MCF 10A (cell line): Measurements from ENCODE around the gene PNPLA7. TPM values are rescaled to one million over a fixed set of nuclear protein-coding genes. Genes with fewer than 3 reads are reported as not detected.

Experiments
- BruUV-seq: library from RNA; stranded (reverse); fragments of 400-500 nt; replicated peaks from 2 replicates; lab custom pipeline; 2021; lab: Mats Ljungman, UMichigan
- CTCF ChIA-PET: fragments of 300-600 bp; sonication (Branson Sonifier 250); formaldehyde crosslinking; extraction: SDS; loops from one replicate; lab custom pipeline; 2021; ENCODE audit warnings: antibody characterized with exemption, inconsistent platforms; lab: Yijun Ruan, JAX
- POLR2A ChIA-PET: fragments of 300-600, 350-650 bp; sonication (Branson Sonifier 250); formaldehyde crosslinking; extraction: SDS; loops from one replicate; lab custom pipeline; 2020; ENCODE audit warnings: antibody characterized with exemption, inconsistent platforms; lab: Yijun Ruan, JAX
- DNase-seq: peaks from one replicate; pipeline ENCODE4 v3.0.0-alpha.2; 2018; ENCODE audit not compliant: unreplicated experiment
- H3K27ac Mint-ChIP-seq: one replicate; pipeline ENCODE4 v1.8.0; 2022; ENCODE audit warnings: mild to moderate bottlenecking, low read depth, mixed read lengths; ENCODE audit not compliant: unreplicated experiment
- H3K27me3 Mint-ChIP-seq: one replicate; pipeline ENCODE4 v1.8.0; 2022; ENCODE audit warnings: mixed read lengths; ENCODE audit not compliant: insufficient read depth, unreplicated experiment
- H3K36me3 Mint-ChIP-seq: one replicate; pipeline ENCODE4 v1.8.0; 2022; ENCODE audit warnings: mild to moderate bottlenecking, moderate library complexity, mixed read lengths; ENCODE audit not compliant: insufficient read depth, unreplicated experiment
- H3K4me1 Mint-ChIP-seq: one replicate; pipeline ENCODE4 v1.8.0; 2022; ENCODE audit warnings: mixed read lengths; ENCODE audit not compliant: insufficient read depth, unreplicated experiment
- H3K4me3 Mint-ChIP-seq: one replicate; pipeline ENCODE4 v1.8.0; 2022; ENCODE audit warnings: mild to moderate bottlenecking, moderate library complexity, mixed read lengths; ENCODE audit not compliant: unreplicated experiment
- H3K9me3 Mint-ChIP-seq: one replicate; pipeline ENCODE4 v1.8.0; 2022; ENCODE audit warnings: mixed read lengths; ENCODE audit not compliant: unreplicated experiment
- CTCF ChIP-seq: fragments of 200-600 bp; IDR thresholded peaks from one replicate; pipeline ENCODE4 v1.8.0; 2022; ENCODE audit warnings: antibody characterized with exemption, mild to moderate bottlenecking; ENCODE audit not compliant: unreplicated experiment
- intact Hi-C: fragments of 100-400 bp; cut with micrococcal nuclease; formaldehyde crosslinking; loops from 2 replicates; pipeline ENCODE4 v1.14.1; 2022
- total RNA-seq: library from RNA; stranded (reverse); gene quantifications from 2 replicates; pipeline ENCODE4 v1.2.3, GENCODE V29; 2022

The PNPLA7 gene
- total RNA-seq, 1 experiment from 2014 or later = 0.86 TPM

DNA sequence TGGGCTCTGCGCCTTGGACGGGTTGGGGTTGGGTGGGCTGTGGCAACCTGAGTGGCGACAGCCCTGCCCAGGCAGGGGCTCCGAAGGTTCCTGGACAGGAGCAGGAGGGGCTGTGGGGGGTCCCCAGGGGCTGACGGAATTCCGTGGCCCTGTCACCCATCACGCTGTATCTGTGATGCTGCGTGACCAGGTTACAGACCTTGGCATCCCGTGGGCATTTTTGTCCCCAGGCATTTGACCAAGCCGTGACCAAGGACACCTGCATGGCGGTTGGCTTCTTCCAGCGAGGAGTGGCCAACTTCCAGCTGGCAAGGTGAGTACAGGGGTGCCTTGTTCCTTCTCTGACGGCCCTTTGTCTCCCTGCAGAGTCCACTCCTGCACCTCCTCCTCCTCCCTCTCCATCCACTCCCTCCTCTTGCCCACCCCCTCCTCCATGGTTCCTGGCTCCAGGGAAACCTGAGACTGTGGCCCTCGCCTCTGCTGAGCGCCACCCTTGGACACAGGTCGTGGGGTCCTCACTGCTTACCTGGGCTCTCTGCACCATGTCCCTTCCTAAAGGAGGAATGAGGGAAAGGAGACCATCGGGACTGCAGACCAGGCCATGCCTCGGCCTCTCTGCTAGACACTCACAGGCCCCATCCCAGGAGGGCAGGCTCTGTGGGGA lies 124.1 kb downstream of the PNPLA7 start:
- no peak for TF ChIP-seq CTCF
- Mint-ChIP-seq H3K4me1 (peaks cover 9% of the 10 kb centered on the region), H3K4me3 (no peak overlapping the region), H3K9me3 (no peaks in the 10 kb centered on the region), H3K27ac (no peak overlapping the region), H3K27me3 (no peaks in the 10 kb centered on the region), H3K36me3 (no peaks in the 10 kb centered on the region)
- intact Hi-C loops = no loop called here
- no peak for DNase-seq
- POLR2A ChIA-PET = interaction anchor here (1.3 to 4.3 kb wide), 4 partner anchors 10 to 149 kb away, joined by 3 to 62 read pairs (median 10); partner anchors contain the start of genes ENTPD8 and TOR4A
- CTCF ChIA-PET = interaction anchor here (1.0 kb wide), 1 partner anchor 18 kb away, joined by 5 read pairs; no protein-coding TSS in a partner anchor
- no TSS peak for BruUV-seq

DNA sequence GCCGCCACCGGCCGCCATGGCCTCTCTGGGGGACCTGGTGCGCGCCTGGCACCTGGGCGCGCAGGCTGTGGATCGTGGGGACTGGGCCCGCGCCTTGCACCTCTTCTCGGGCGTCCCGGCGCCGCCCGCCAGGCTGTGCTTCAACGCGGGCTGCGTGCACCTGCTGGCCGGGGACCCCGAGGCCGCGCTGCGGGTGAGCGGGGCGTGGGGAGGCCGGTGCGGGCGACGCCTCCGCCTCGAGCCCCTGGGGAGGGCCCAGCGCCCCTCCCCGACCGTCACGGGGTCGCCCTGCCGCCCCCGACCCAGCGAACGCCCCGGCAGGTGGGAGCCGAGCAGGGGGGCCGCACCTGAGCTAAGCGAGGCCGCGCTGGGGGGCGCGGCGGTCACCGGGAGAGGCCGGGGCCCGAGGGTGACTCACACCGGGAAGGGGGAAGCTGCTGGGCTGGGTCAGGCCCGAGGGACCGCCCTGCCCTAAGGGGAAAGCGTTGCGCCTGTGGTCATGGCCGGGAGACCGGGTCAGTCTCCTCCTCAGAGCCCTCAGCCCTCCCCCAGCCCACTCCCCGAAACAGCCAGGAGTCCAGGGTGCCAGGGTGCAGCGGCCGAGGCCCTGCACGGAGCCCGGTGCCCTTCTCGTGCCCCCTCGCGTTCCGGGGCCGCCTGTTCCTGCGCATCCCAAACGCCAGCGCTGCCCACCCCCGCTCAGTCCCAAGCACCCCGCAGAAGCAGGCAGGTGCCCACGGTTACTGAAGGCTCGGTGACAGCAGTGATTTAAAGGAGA lies 126.5 kb downstream of the PNPLA7 start:
- ChIA-PET POLR2A (interaction anchor here (0.6 to 4.3 kb wide), 16 partner anchors 12 to 800 kb away, joined by 3 to 62 read pairs (median 3); partner anchors contain the start of genes ENTPD8 and MAN1B1), CTCF (interaction anchor here (0.5 to 3.0 kb wide), 12 partner anchors 10 to 605 kb away, joined by 3 to 36 read pairs (median 3); no protein-coding TSS in a partner anchor)
- intact Hi-C loops = loop anchor here (1.0 to 5.0 kb wide), 2 partner anchors 22 to 121 kb away; partner anchors contain the start of gene NRARP
- peak; percentile 49 for DNase-seq
- H3K27me3 Mint-ChIP-seq = no peaks in the 10 kb centered on the region
- H3K36me3 Mint-ChIP-seq = no peaks in the 10 kb centered on the region
- no peaks in the 10 kb centered on the region for H3K9me3 Mint-ChIP-seq
- H3K27ac Mint-ChIP-seq = no peak overlapping the region
- TF ChIP-seq CTCF = no peak
- no TSS peak for BruUV-seq
- peaks cover 9% of the 10 kb centered on the region for H3K4me1 Mint-ChIP-seq
- H3K4me3 Mint-ChIP-seq = peak overlapping the region; percentile 77

DNA sequence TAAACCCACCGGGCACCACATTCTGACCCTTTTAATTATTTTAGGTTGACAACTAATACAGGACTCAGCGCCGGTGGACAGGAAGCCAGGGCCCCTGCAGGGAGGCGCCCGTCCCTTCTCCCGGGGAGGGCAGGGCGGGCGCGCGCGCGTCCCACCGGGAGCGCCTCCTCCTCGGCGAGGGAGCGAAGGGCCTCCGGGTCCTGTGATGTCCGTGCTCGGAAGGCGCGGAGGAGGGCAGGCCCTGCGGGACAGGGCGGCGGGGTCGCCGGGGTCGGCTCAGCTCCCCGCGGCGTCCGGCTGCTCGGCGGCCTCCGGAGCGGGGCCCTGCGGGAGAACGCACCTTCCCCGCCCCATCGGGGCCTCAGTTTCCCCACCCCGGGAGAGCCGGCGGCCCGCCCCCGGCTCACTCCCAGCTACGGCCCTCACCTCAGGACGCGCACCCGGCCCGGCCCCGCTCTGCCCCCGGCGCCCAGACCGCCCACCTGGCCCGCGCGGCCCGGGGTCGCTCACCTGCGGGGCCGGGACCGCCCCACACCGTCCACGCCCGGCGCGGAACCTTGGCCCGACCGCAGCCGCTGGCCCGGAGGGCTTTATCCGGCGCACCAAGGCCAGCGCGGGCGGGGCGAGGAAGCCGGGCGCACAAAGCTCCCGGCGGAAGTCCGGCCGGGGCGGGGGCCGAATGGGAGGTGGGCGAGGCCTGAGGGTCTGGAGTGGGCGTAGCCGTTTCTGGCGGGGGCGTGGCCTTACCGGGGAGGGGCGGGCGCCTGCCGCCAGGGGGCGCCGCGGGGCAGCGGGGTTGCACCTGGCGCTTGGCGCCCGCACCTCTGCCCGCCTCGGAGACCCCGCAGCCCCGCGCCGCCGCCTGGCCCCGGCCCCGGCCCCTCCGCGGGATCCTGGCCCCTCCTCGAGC lies 127.3 kb downstream of the PNPLA7 start, which contains the start of the genes EXD3 and NOXA1:
EXD3 (minus strand) TSS at position 559 of the 910 bp plus-strand sequence. CDS start 27,805 bp downstream, outside the sequence.
NOXA1 (plus strand) TSS at position 790 of the 910 bp plus-strand sequence. CDS start 137 bp downstream, outside the sequence.
- POLR2A ChIA-PET = interaction anchor here (0.6 to 4.3 kb wide), 23 partner anchors 9 to 799 kb away, joined by 3 to 62 read pairs (median 3); partner anchors contain the start of genes ENTPD8 and MRPL41
- Mint-ChIP-seq H3K4me3 (peak within 1 kb of the TSS; percentile 77), H3K9me3 (no peaks in the 10 kb centered on the region), H3K27me3 (no peaks in the 10 kb centered on the region), H3K36me3 (no peaks in the 10 kb centered on the region), H3K4me1 (peaks cover 9% of the 10 kb centered on the region), H3K27ac (peak within 1 kb of the TSS; percentile 39)
- peak; percentile 93 for DNase-seq
- TF ChIP-seq CTCF = peak; percentile 61
- intact Hi-C loops = loop anchor here (5.0 kb wide), 1 partner anchor 121 kb away; the partner anchor contains the start of gene NRARP
- CTCF ChIA-PET = interaction anchor here (0.6 to 3.0 kb wide), 11 partner anchors 9 to 805 kb away, joined by 3 to 36 read pairs (median 3); no protein-coding TSS in a partner anchor
- BruUV-seq = no TSS peak
